Liver (tissue), 9 donors: ENCODE measurements around the gene SEPTIN2. TPM values are rescaled to one million over a fixed set of nuclear protein-coding genes. Genes with fewer than 3 reads are reported as not detected.

Source experiments
- DNase-seq: peaks from one replicate; pipeline ENCODE4 v3.0.0-alpha.2; 2017; ENCODE audit warnings: low spot score
- H3K27ac ChIP-seq, 2 donors: one replicate each; pipeline ENCODE4 v1.7.0; 2013; ENCODE audit warnings: inconsistent platforms in 2 of 2, low read length in 2 of 2, control low read depth in 1 of 2, low read depth in 1 of 2, mild to moderate bottlenecking in 1 of 2
- H3K27me3 ChIP-seq, 4 donors: one replicate each; pipeline versions ENCODE4 v1.6.1 to v1.7.0; 2013; ENCODE audit warnings: low read length in 3 of 4, inconsistent platforms in 1 of 4, mild to moderate bottlenecking in 1 of 4, moderate library complexity in 1 of 4; ENCODE audit not compliant: control insufficient read depth in 4 of 4, insufficient read depth in 4 of 4
- H3K36me3 ChIP-seq, 4 donors: one replicate each; pipeline versions ENCODE4 v1.6.1 to v1.7.0; 2013; ENCODE audit warnings: low read length in 3 of 4, mild to moderate bottlenecking in 3 of 4, low read depth in 1 of 4, moderate library complexity in 1 of 4; ENCODE audit not compliant: control insufficient read depth in 4 of 4, insufficient read depth in 3 of 4
- H3K4me1 ChIP-seq, 4 donors: one replicate each; pipeline versions ENCODE4 v1.6.1 to v1.7.0; 2013; ENCODE audit warnings: low read length in 3 of 4, mild to moderate bottlenecking in 3 of 4, moderate library complexity in 1 of 4; ENCODE audit not compliant: control insufficient read depth in 4 of 4, insufficient read depth in 4 of 4
- H3K4me3 ChIP-seq, 3 donors: one replicate each; pipeline versions ENCODE4 v1.6.1 to v1.7.0; 2013; ENCODE audit warnings: low read length in 3 of 3, control low read depth in 1 of 3, low read depth in 1 of 3, mild to moderate bottlenecking in 1 of 3
- H3K9ac ChIP-seq, 2 donors: one replicate each; pipeline ENCODE4 v1.7.0; 2013; ENCODE audit warnings: low read length in 2 of 2, mild to moderate bottlenecking in 2 of 2, moderate library complexity in 2 of 2, control low read depth in 1 of 2, low read depth in 1 of 2
- H3K9me3 ChIP-seq, 4 donors: one replicate each; pipeline versions ENCODE4 v1.6.1 to v1.7.0; 2013; ENCODE audit warnings: low read length in 3 of 4; ENCODE audit not compliant: control insufficient read depth in 4 of 4
- EGR1 ChIP-seq, 2 donors: IDR thresholded peaks; 2 replicates each; pipeline ENCODE4 v1.6.1; 2016 to 2018; ENCODE audit warnings: antibody characterized with exemption in 2 of 2, low read depth in 2 of 2
- FOXA1 ChIP-seq: IDR thresholded peaks from 2 replicates; pipeline ENCODE4 v1.6.1; 2016; ENCODE audit warnings: antibody characterized with exemption
- FOXA2 ChIP-seq: IDR thresholded peaks from 2 replicates; pipeline ENCODE4 v1.6.1; 2016; ENCODE audit warnings: antibody characterized with exemption
- GABPA ChIP-seq, 2 donors: IDR thresholded peaks in 1 of 2; conservative IDR thresholded peaks in 1 of 2; 2 replicates each; pipeline ENCODE4 v1.6.1; 2016; ENCODE audit warnings: antibody characterized with exemption in 2 of 2, mild to moderate bottlenecking in 1 of 2, moderate library complexity in 1 of 2
- HNF4A ChIP-seq, 2 donors: conservative IDR thresholded peaks; 2 replicates each; pipeline ENCODE4 v1.6.1; 2016; ENCODE audit warnings: antibody characterized with exemption in 2 of 2, mild to moderate bottlenecking in 2 of 2
- HNF4G ChIP-seq: IDR thresholded peaks from 2 replicates; pipeline ENCODE4 v1.6.1; 2016; ENCODE audit warnings: antibody characterized with exemption
- JUND ChIP-seq, 2 donors: IDR thresholded peaks; 2 replicates each; pipeline ENCODE4 v1.6.1; 2016; ENCODE audit warnings: antibody characterized with exemption in 2 of 2
- NR2F2 ChIP-seq: IDR thresholded peaks from 2 replicates; pipeline ENCODE4 v1.6.1; 2016; ENCODE audit warnings: antibody characterized with exemption
- RAD21 ChIP-seq, 2 donors: IDR thresholded peaks; 2 replicates each; pipeline ENCODE4 v1.6.1; 2016; ENCODE audit warnings: antibody characterized with exemption in 2 of 2, mild to moderate bottlenecking in 2 of 2
- RXRA ChIP-seq, 2 donors: IDR thresholded peaks; 2 replicates each; pipeline ENCODE4 v1.6.1; 2017 to 2018; ENCODE audit warnings: antibody characterized with exemption in 2 of 2, mild to moderate bottlenecking in 1 of 2
- SP1 ChIP-seq: IDR thresholded peaks from 2 replicates; pipeline ENCODE4 v1.6.1; 2018; ENCODE audit warnings: antibody characterized with exemption, mild to moderate bottlenecking
- TAF1 ChIP-seq: conservative IDR thresholded peaks from 2 replicates; pipeline ENCODE4 v1.6.1; 2016; ENCODE audit warnings: antibody characterized with exemption, mild to moderate bottlenecking
- YY1 ChIP-seq: IDR thresholded peaks from 2 replicates; pipeline ENCODE4 v1.6.1; 2016; ENCODE audit warnings: antibody characterized with exemption, mild to moderate bottlenecking
- WGBS: extraction: QIAGEN DNeasy Blood & Tissue Kit; methylation state at CpG from one replicate; pipeline ENCODE4 v1.1.7; 2013; 5-methylcytosine and 5-hydroxymethylcytosine counted together
- polyA plus RNA-seq, 2 donors: library from polyadenylated mRNA; stranded (reverse) in 1 of 2; unstranded in 1 of 2; fragments of 200-250 nt in 1 of 2; fragments of >200 nt in 1 of 2; fragmentation: Nextera tagmentation in 1 of 2; extraction: Ambion mirVana in 1 of 2; gene quantifications; one replicate each; pipeline versions ENCODE4 v1.2.1 to v1.2.3, GENCODE V29; 2013 to 2015
- total RNA-seq, 2 donors: library from RNA; depleted of rRNA; stranded (reverse); fragments of >200 nt; gene quantifications; one replicate each; pipeline ENCODE4 v1.2.3, GENCODE V29; 2014
- TF ChIP-seq, protein P1 (sequence below): IDR thresholded peaks from 2 replicates; pipeline ENCODE4 v1.6.1; 2016; ENCODE audit warnings: antibody characterized with exemption
- TF ChIP-seq, protein P2 (sequence below): IDR thresholded peaks from 2 replicates; pipeline ENCODE4 v1.6.1; 2016; ENCODE audit warnings: antibody characterized with exemption
- TF ChIP-seq, protein P3 (sequence below): IDR thresholded peaks from 2 replicates; pipeline ENCODE4 v1.6.1; 2016; ENCODE audit warnings: antibody characterized with exemption, mild to moderate bottlenecking
- TF ChIP-seq, protein P4 (sequence below): IDR thresholded peaks from 2 replicates; pipeline ENCODE4 v1.6.1; 2016; ENCODE audit warnings: antibody characterized with exemption
- TF ChIP-seq, protein P5 (sequence below): fragments of 150-350 bp; IDR thresholded peaks from 2 replicates; pipeline ENCODE4 v1.5.1; 2017; ENCODE audit warnings: improper control_type of control experiment, low read depth, low read length; ENCODE audit not compliant: missing input control
- donor health status: healthy.
- donor health status: healthy.
- donor health status: healthy.
- donor health status: healthy.
- donor health status: healthy.

SEPTIN2 gene
- total and polyA plus RNA-seq, 4 donors = 63.7 to 147 (median 96.9) TPM

DNA sequence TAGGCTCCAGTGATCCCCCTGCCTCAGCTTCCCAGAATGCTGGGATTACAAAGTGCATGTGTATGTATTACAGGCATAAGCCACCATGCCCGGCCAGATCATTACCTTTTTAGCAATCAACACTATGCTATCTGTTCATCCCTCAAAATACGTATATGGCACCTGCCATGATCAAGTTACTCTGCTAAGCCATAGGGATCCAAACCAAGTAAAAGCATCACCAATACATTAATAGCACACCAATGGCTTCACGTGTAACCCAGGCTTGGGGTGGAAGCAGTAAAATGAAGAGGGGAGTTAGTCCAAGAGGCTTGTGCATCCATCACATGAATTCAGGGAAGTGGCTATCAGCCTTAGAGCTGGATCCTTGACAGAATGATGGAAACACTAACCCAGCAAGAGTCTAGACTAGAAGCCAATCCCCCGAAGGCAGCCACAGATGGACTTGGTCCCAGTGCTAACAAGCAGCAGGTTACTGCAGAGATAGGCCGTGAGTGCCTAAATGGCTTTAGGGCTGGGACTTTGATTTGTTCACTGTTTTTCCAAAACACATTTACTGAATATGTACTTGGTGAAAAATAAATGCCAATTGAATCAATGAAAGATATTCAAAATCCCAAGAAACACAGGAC is 11.6 kb upstream of the SEPTIN2 start (continued):
- TF ChIP-seq, protein P1, sequence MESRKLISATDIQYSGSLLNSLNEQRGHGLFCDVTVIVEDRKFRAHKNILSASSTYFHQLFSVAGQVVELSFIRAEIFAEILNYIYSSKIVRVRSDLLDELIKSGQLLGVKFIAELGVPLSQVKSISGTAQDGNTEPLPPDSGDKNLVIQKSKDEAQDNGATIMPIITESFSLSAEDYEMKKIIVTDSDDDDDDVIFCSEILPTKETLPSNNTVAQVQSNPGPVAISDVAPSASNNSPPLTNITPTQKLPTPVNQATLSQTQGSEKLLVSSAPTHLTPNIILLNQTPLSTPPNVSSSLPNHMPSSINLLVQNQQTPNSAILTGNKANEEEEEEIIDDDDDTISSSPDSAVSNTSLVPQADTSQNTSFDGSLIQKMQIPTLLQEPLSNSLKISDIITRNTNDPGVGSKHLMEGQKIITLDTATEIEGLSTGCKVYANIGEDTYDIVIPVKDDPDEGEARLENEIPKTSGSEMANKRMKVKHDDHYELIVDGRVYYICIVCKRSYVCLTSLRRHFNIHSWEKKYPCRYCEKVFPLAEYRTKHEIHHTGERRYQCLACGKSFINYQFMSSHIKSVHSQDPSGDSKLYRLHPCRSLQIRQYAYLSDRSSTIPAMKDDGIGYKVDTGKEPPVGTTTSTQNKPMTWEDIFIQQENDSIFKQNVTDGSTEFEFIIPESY = no peak
- TF ChIP-seq RAD21 (IDR thresholded peaks at IDR 0.05) = no peak
- TF ChIP-seq, protein P2, sequence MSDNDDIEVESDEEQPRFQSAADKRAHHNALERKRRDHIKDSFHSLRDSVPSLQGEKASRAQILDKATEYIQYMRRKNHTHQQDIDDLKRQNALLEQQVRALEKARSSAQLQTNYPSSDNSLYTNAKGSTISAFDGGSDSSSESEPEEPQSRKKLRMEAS = no peak
- TF ChIP-seq FOXA2 = no peak
- no peak for TF ChIP-seq NR2F2

DNA sequence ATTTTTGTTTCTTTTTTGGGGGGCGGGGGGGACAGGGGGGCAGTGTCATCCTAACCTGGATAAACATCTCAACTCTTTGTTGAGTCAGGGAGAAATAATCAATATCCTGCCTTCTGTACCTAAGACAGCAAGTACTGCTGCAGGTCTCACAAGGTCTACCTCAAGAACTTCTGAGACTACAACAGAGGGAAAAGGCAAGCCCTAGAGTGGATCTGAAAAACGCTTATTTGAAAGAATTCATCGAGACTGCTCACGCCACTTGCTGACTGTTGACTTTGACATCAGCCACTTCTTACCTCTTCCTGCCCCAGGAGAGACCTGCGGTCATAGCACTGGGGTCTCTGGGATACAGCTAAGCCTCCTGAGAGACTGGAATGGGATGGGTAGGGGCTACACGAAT is 8.7 kb upstream of the SEPTIN2 start:
- TF ChIP-seq HNF4G (no peak), NR2F2 (no peak), EGR1 (IDR thresholded peaks at IDR 0.05; ENCODE audit: low read depth in 2 of 2) (no peak), FOXA2 (no peak), RXRA (IDR thresholded peaks at IDR 0.05) (no peak), JUND (IDR thresholded peaks at IDR 0.05) (no peak), SP1 (no peak), RAD21 (IDR thresholded peaks at IDR 0.05) (no peak), FOXA1 (no peak), YY1 (no peak), TAF1 (no peak), HNF4A (conservative IDR thresholded peaks at IDR 0.05) (no peak), GABPA (IDR thresholded peaks at IDR 0.05 in 1 of 2, conservative IDR thresholded peaks at IDR 0.05 in 1 of 2) (no peak)
- TF ChIP-seq, protein P3, sequence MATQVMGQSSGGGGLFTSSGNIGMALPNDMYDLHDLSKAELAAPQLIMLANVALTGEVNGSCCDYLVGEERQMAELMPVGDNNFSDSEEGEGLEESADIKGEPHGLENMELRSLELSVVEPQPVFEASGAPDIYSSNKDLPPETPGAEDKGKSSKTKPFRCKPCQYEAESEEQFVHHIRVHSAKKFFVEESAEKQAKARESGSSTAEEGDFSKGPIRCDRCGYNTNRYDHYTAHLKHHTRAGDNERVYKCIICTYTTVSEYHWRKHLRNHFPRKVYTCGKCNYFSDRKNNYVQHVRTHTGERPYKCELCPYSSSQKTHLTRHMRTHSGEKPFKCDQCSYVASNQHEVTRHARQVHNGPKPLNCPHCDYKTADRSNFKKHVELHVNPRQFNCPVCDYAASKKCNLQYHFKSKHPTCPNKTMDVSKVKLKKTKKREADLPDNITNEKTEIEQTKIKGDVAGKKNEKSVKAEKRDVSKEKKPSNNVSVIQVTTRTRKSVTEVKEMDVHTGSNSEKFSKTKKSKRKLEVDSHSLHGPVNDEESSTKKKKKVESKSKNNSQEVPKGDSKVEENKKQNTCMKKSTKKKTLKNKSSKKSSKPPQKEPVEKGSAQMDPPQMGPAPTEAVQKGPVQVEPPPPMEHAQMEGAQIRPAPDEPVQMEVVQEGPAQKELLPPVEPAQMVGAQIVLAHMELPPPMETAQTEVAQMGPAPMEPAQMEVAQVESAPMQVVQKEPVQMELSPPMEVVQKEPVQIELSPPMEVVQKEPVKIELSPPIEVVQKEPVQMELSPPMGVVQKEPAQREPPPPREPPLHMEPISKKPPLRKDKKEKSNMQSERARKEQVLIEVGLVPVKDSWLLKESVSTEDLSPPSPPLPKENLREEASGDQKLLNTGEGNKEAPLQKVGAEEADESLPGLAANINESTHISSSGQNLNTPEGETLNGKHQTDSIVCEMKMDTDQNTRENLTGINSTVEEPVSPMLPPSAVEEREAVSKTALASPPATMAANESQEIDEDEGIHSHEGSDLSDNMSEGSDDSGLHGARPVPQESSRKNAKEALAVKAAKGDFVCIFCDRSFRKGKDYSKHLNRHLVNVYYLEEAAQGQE = no peak
- TF ChIP-seq, protein P1 = no peak
- TF ChIP-seq, protein P2 = no peak
- TF ChIP-seq, protein P4, sequence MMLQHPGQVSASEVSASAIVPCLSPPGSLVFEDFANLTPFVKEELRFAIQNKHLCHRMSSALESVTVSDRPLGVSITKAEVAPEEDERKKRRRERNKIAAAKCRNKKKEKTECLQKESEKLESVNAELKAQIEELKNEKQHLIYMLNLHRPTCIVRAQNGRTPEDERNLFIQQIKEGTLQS = no peak
- TF ChIP-seq, protein P5, sequence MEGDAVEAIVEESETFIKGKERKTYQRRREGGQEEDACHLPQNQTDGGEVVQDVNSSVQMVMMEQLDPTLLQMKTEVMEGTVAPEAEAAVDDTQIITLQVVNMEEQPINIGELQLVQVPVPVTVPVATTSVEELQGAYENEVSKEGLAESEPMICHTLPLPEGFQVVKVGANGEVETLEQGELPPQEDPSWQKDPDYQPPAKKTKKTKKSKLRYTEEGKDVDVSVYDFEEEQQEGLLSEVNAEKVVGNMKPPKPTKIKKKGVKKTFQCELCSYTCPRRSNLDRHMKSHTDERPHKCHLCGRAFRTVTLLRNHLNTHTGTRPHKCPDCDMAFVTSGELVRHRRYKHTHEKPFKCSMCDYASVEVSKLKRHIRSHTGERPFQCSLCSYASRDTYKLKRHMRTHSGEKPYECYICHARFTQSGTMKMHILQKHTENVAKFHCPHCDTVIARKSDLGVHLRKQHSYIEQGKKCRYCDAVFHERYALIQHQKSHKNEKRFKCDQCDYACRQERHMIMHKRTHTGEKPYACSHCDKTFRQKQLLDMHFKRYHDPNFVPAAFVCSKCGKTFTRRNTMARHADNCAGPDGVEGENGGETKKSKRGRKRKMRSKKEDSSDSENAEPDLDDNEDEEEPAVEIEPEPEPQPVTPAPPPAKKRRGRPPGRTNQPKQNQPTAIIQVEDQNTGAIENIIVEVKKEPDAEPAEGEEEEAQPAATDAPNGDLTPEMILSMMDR = no peak
- no peak overlapping the region for H3K4me3 ChIP-seq
- peaks cover 3 to 50% (median 40%) of the 10 kb centered on the region in 4 donors for H3K4me1 ChIP-seq
- no peak for DNase-seq
- H3K9me3 ChIP-seq = no peaks in the 10 kb centered on the region
- 75% methylated on average over 6 of the region's 6 CpGs for WGBS
- H3K36me3 ChIP-seq = no peaks in the 10 kb centered on the region
- H3K27ac ChIP-seq = no peak overlapping the region
- no peaks in the 10 kb centered on the region for H3K27me3 ChIP-seq
- H3K9ac ChIP-seq = no peak overlapping the region
